Urinary bladder (tissue), 4 donors: ENCODE measurements around the gene LCP2. TPM values are rescaled to one million over a fixed set of nuclear protein-coding genes. Genes with fewer than 3 reads are reported as not detected.

Experiments used
- DNase-seq: peaks from one replicate; pipeline ENCODE4 v3.0.0-alpha.2; 2015; ENCODE audit errors: extremely low spot score
- H3K27ac ChIP-seq: one replicate; pipeline ENCODE4 v1.5.1; 2013; ENCODE audit warnings: low read depth, mild to moderate bottlenecking, moderate library complexity
- H3K36me3 ChIP-seq: one replicate; pipeline ENCODE4 v1.6.1; 2013; ENCODE audit warnings: mild to moderate bottlenecking, moderate library complexity; ENCODE audit not compliant: insufficient read depth
- H3K4me1 ChIP-seq: one replicate; pipeline ENCODE4 v1.6.1; 2013; ENCODE audit warnings: mild to moderate bottlenecking, moderate library complexity; ENCODE audit not compliant: insufficient read depth
- H3K4me3 ChIP-seq: one replicate; pipeline ENCODE4 v1.5.1; 2013; ENCODE audit warnings: low read depth, low read length
- WGBS: extraction: QIAGEN DNeasy Blood & Tissue Kit; methylation state at CpG from one replicate; pipeline ENCODE4 v1.1.7; 2013; 5-methylcytosine and 5-hydroxymethylcytosine counted together
- polyA plus RNA-seq: library from polyadenylated mRNA; stranded (reverse); fragments of 200-250 nt; gene quantifications from one replicate; pipeline ENCODE4 v1.2.3, GENCODE V29; 2013
- total RNA-seq: library from RNA; depleted of rRNA; stranded (reverse); fragments of >200 nt; gene quantifications from one replicate; pipeline ENCODE4 v1.2.3, GENCODE V29; 2014
- donor health status: healthy with polysubstance abuse.
- donor health status: healthy.

Gene LCP2
- total and polyA plus RNA-seq, 2 donors = 8.4 to 8.5 TPM

DNA sequence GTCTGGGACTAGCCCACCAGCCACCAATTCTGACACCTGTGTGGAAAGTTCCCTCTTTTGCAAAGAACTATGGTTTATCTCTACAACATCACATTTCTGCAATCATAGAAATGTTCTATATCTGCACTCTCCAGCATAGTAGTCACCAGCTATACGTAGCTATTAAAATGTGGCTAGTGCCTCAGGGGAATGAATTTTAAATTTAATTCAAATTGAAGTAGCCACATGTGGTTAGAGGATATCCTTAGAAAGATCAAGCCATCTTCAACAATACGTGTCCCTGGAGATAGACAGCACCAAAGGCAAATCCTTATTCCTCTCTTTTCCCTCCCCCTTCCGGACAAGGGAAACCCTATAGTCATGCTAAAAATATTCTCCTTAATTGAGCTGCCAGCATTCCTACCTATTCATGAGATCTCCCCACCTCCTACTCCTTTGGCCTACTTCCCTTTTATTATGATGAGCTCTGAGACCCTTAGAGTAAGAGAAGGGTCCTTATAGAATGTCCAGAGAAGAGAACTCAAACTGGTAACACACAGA lies 11.1 kb downstream of the LCP2 start:
- WGBS = 84% methylated on average over 3 of the region's 3 CpGs
- Histone ChIP-seq H3K36me3 (no peaks in the 10 kb centered on the region), H3K4me3 (no peak overlapping the region), H3K4me1 (no peaks in the 10 kb centered on the region), H3K27ac (no peak overlapping the region)
- DNase-seq = no peak

DNA sequence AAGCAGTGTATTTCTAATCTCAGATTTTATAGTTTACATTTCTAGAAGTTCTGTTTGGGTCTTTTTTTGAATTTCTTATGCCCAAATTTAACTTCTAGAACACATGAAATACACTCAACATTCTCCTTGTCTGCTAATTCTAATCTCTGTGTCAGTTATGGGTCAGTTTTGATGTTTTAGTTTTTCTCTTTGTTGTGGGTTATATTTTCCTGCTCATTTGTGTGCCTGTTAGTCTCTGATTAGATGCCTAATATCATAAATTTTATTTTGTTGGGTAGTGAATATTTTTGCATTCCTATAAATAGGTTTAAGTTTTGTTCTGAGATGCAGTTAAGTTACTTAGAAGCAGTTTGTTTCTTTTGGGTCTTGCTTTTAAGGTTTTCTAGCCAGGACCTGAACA lies 12.4 kb downstream of the LCP2 start:
- Histone ChIP-seq H3K4me1 (no peaks in the 10 kb centered on the region), H3K27ac (no peak overlapping the region), H3K36me3 (no peaks in the 10 kb centered on the region), H3K4me3 (no peak overlapping the region)
- no peak for DNase-seq

DNA sequence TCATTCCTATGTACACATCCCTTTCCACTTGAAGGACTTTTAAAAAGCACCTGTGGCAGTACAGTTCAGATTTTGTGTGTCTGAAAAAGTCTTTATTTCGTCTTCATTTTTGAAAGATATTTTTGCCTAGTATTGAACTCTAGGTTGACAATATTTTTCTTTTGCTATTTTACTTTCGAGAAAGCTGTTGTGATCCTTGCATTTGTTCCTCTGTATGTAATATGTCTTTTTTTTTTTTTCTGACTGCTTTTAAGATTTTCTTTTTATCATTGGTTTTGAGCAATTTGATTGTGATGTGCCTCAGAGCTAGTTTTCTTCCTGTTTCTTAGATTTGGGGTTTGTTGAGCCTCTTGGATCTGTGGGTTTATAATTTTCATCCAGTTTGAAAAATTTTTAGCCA lies 13.3 kb downstream of the LCP2 start:
- Histone ChIP-seq H3K27ac (no peak overlapping the region), H3K36me3 (no peaks in the 10 kb centered on the region), H3K4me3 (no peak overlapping the region), H3K4me1 (no peaks in the 10 kb centered on the region)
- no peak for DNase-seq
- 86% methylated on average over 2 of the region's 2 CpGs for WGBS

DNA sequence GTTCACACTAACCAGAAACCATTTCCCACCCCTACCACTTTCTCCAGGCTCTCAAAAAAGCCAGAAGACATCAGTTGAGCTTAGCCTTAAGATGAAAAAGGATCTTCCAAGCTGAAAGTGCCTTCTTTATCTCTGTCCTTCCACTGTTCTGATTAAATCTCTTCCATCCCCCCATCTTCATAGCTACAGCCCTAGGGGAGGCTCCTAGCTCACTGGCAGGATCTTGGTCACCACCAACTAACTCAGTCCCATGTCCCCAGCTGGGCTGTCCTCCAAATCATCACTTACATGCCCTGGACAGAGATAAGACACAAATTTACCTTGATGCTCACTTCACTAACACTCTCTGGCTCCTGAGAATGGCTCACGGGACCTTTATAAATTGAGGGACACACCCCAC lies 14.3 kb downstream of the LCP2 start:
- 83% methylated on average over 1 of the region's 1 CpG for WGBS
- Histone ChIP-seq H3K27ac (no peak overlapping the region), H3K4me1 (no peaks in the 10 kb centered on the region)

DNA sequence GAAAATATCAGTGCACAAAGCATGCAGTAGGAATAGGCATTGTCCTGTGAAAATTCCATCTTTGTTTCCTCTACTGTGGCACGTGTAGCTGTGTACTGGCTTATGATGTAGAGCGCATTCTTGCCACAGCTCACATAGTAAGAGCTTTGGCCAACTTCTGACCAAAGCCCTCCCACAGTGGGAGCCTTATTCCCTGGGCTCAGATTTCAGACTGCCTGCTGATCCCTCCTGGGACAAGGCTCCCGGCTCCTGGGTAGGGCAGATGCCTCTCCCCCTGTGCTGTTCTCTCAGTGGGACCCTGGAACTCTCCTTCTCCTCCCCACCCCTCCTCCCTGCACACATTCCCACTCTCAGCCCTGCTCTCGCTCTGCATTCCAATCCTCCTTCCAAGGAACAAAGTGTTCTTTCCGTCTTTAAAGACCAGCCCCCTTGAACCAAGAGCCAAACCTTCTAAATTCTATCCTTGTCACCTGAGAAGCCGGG lies 17.5 kb downstream of the LCP2 start:
- Histone ChIP-seq H3K4me1 (no peaks in the 10 kb centered on the region), H3K36me3 (no peaks in the 10 kb centered on the region), H3K4me3 (no peak overlapping the region), H3K27ac (no peak overlapping the region)
- 44% methylated on average over 6 of the region's 6 CpGs for whole genome bisulfite sequencing
- DNase-seq = no peak

More for the DNA sequence above, 14.3 kb downstream of the LCP2 start:
- DNase-seq = no peak
- H3K4me3 ChIP-seq = no peak overlapping the region
- no peaks in the 10 kb centered on the region for H3K36me3 ChIP-seq

DNA sequence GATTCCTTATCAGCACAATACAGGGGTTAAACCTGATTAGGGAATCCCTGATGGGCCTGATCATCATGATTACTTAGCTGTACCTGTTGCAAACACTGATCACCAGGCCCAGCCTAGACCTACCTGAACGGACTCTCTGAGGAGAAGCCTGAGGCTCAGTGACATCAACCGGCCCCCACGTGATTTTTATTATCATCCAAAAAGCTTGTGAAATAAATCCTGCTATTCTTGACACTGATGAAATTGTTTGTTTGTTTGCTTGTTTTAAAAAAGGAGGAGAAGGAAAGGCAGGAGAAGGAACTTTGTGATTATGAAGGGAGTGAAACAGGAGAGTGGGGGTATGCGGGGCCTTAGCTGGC lies 18.1 kb downstream of the LCP2 start:
- H3K4me3 ChIP-seq = no peak overlapping the region
- no peaks in the 10 kb centered on the region for H3K36me3 ChIP-seq
- no peak overlapping the region for H3K27ac ChIP-seq
- DNase-seq = no peak
- H3K4me1 ChIP-seq = no peaks in the 10 kb centered on the region
- WGBS = 87% methylated on average over 4 of the region's 4 CpGs

DNA sequence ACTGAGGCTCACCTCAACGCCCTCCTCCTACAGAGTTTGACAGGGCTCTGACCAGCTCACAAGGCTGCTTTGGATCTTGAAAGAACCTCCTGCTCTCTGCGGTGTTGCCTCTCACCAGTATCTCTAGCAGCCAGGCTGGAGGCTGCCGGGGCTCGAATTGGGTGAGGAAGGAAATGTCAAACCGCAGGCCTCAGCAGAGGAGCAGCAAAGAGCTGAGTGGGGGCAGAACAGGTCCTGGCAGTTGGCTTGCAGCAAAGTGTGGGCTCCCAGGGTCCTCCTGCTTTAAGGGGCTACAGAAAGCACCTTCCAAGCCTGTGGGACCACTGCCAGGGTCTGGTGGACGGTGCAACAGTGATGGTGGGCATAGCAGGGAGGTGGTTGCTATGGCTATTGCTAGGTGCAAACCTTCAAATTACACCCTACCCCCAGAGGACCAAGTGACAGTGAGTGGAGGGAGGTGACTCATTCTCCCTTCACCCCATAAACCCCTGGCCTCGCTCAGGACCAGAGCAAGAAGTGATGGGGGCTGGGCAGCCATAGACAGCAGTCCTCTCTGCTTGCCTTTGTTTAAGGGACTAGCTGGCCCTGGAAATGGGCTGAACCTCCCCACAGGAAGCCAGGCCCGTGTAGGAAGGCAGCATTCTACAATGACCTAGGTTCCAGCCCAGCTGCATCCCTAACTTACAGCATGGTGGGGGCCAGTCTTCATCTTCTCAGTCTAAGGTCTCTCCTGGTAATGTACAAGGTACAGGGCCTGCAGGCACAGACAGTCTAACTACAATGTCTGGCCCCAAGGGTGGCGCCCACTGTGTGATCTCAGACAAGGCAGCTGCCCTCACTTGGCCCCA lies 18.7 kb downstream of the LCP2 start:
- H3K36me3 ChIP-seq = no peaks in the 10 kb centered on the region
- WGBS = 71% methylated on average over 9 of the region's 9 CpGs
- H3K27ac ChIP-seq = no peak overlapping the region
- H3K4me3 ChIP-seq = no peak overlapping the region
- no peak for DNase-seq
- no peaks in the 10 kb centered on the region for H3K4me1 ChIP-seq

DNA sequence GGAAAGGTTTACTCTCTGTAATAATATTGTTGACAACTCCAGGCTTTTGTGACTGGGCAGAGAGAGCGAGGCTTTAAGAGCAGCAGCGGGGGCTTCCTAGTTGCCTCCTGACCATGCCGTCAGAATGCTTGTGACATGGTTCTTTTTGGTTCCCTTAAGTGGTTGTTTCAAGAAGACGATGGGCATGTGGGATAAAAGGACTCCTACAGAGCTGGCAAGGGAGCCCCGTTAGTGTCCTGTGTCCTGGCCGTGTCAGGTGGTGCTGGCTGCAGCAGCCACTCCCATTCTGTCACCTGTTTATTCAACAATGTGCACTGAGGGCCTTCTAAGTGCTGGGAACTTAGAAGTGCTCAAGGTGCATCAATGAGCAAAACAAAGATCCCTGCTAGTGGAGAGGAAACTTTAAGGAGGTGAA lies 19.7 kb downstream of the LCP2 start:
- Histone ChIP-seq H3K27ac (no peak overlapping the region), H3K4me3 (no peak overlapping the region), H3K4me1 (no peaks in the 10 kb centered on the region), H3K36me3 (no peaks in the 10 kb centered on the region)
- WGBS = 69% methylated on average over 6 of the region's 6 CpGs
- DNase-seq = no peak

DNA sequence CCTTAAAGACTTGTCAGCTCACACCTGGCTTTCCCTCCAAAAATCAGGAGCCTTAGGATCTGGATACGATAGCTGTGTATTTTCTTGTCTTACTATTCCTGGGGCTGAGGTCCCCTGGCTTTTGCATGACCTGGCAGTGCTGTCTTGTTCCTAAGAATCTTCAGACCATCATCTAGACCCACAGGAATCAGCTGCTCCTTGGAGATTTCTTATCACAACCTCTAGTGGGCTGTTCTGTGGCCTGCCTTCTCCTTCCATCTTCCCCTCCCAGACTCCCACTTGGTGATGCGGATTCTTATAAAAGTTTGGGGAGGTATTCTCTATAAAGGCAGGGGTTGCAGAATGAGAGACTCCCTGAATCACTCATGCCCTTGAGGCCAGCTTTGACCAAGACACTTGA lies 21.4 kb downstream of the LCP2 start:
- 94% methylated on average over 2 of the region's 2 CpGs for WGBS
- no peak overlapping the region for H3K4me3 ChIP-seq

DNA sequence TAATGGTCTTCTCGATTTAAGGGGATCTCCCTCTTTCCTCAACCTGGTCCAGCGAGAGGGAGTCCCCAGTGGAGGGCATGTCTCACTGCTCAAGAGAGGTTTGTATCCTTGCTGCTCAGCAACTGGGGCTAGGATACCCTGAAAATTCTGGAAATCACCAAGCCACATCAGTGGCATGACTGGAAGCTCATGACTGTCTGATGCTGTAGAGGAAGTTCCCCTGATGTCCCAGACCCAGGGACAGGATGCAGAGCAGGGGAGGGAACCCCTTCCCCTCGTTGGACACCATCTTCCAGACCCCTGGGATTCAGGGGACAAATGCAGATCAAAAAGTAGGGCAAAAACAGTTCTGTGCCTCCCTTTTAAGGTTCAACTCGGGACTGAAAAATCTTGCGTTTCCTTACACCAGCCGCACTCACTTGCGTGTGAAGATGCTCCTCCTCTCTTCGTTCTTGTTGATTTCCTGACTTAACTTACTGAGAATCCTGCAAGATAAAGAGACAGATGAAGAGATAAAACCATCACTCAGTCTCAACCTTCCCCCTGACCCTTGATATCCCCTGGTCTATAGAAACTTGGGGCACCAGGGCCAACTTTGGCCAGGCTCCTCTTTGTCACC lies 22.1 kb downstream of the LCP2 start:
- H3K4me1 ChIP-seq = no peaks in the 10 kb centered on the region
- no peaks in the 10 kb centered on the region for H3K36me3 ChIP-seq
- DNase-seq = no peak
- 78% methylated on average over 8 of the region's 8 CpGs for WGBS
- H3K4me3 ChIP-seq = no peak overlapping the region
- H3K27ac ChIP-seq = no peak overlapping the region

More for the DNA sequence above, 21.4 kb downstream of the LCP2 start:
- Histone ChIP-seq H3K27ac (no peak overlapping the region), H3K4me1 (no peaks in the 10 kb centered on the region), H3K36me3 (no peaks in the 10 kb centered on the region)
- DNase-seq = no peak

DNA sequence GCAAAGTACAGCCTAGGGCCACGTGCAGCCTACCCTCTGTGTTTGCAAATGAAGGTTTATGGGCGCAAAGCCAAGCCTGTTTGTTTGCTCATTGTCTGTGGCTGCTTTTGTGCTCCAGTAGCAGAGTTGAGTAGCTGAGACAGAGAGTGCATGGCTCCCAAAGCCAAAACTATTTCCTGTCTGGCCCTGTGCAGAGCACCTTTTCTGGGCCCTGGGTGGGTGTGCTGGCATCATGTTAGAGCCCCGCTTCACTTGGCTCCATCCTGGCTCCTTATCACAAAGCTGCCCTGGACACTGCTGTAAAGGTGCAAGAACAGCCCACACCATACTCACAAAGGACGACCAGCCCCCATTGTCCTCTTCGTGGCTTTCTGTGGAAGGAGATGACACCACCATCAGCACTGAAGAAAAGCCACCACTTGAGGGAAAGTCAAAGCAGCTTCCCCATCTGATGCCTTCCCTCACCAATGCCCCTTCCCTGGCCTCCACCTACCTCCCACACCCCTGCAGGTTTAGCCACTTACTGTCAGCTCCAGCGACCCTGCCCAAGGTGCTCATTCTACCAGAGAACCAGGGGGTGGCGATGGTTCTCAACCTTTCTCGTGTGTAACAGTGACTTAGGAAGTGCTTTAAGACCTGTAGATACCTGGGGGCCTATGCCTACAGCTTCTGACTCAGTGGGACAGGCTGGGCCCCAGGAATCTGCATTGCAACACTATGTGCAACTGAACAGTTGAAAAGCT lies 23.4 kb downstream of the LCP2 start:
- DNase-seq = no peak
- Histone ChIP-seq H3K27ac (no peak overlapping the region), H3K36me3 (no peaks in the 10 kb centered on the region), H3K4me1 (no peaks in the 10 kb centered on the region), H3K4me3 (no peak overlapping the region)
- 73% methylated on average over 8 of the region's 8 CpGs for WGBS

DNA sequence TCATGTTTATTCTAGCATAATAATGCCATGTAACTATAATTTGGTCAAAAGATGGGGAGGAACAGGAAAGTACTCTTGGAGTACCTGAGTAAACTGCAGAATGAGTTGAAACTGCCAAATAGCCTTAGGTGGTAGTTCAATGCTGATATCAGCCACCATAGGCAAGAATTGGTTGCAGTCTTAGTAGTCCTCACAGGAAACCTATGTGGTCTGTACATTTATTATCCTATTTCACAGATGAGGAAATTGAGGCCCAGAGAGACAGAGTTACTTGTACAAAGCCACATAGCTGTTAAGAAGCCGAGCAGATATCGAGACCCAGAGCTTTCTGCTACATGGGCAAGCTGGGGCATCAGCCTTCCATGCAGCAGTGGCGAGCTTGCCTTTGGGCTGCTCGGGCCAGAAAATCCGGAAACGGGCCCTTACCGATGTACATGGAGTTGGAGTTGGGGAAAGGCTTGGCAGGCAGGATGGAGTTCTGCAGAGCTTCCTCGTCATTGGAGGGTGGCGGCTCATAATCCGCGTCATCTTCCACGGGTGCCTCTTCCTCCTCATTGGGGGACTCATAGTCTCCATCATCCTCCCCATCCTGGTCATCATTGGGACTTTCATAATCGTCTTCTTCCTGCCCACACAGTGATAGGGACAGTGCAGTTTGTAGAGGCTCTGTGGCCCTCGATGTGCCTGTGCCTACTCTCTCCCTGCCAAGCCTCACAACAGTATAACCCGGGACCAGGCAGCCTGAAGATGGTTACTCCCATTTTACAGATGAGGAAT lies 27.1 kb downstream of the LCP2 start:
- no peak overlapping the region for H3K27ac ChIP-seq
- H3K36me3 ChIP-seq = no peaks in the 10 kb centered on the region
- 89% methylated on average over 15 of the region's 15 CpGs for WGBS
- H3K4me1 ChIP-seq = no peaks in the 10 kb centered on the region
- no peak for DNase-seq
- H3K4me3 ChIP-seq = no peak overlapping the region

DNA sequence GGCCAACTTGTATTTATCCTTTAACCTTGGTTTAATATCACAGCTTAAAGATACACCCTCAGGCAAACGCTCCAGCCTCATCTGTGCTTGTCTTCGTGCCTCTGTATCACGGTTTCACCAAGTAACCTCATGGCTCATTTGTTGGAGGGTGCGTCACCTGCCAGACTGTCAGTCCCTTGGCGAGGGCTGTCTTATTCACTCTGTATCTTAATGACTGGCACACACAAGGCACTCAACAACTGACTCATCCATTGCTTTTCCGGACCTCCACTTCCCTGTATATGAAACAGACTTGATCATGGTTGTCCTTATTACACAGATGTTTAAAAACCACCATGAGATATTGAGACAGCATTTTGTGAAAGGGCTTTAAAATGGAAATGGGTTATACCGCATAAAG lies 28.0 kb downstream of the LCP2 start:
- whole genome bisulfite sequencing = 90% methylated on average over 7 of the region's 7 CpGs
- H3K27ac ChIP-seq = no peak overlapping the region
- H3K4me1 ChIP-seq = no peaks in the 10 kb centered on the region
- no peaks in the 10 kb centered on the region for H3K36me3 ChIP-seq
- no peak overlapping the region for H3K4me3 ChIP-seq
- no peak for DNase-seq
